RCC 7860 (cell line): ENCODE results near the gene AK8.

ENCODE experiments used
- DNase-seq: peaks from one replicate; pipeline ENCODE4 v3.0.0-alpha.2; 2015; ENCODE audit warnings: low spot score
- FAIRE-seq: peaks from 2 replicates; lab custom pipeline; 2012; peaks lifted over from hg19 to GRCh38; lab: Jason Lieb, UNC

AK8 gene

DNA sequence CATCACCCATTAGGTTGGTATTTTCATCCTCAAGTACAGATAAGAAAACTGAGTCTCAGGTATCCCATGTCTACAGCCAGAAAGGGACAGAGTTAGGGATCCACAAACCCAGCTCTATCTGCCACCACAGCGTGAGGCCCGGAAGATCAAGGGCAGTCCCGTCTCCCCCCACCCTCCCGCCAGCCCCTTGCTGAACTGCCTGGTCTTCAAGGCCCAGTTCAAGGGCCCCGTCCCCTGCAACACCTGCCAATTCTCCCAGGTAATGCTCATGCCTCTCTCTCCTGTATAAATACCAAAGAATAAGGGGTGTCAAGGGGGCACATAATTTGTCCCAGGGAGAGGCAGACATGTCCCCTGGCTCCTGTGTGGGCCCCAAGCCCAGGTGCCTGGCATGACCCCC, 50.7 kb downstream of the AK8 start:
- DNase-seq, result no peak
- FAIRE-seq, result no peak

GRCh38 chr9:132826621-132827365, 51.3 kb downstream of the AK8 start:
- no peak for DNase-seq
- no peak for FAIRE-seq

GRCh38 chr9:132826131-132826530, 52.0 kb downstream of the AK8 start:
- no peak for FAIRE-seq

DNA sequence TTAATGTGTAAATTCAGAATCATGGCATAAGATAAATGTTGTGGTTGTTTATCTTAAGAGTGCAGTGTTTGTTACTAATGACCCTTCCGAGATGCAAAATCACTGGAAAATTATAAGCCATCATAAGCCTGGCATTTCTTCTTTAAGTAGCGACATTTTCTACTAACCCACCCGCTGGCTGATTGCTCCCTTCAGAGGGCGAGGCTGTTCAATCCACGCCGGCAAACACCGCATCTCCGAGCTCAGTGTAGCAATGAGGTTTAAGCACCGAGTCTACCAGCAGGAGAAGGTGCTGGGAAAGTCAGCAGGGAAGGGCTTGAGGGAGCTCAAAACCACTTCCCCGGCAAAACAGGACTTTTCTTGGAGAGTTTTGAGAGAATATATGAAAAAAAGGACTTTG, 52.7 kb downstream of the AK8 start:
- DNase-seq, result no peak
- no peak for FAIRE-seq

More at GRCh38 chr9:132826131-132826530, 52.0 kb downstream of the AK8 start:
- DNase-seq, result no peak

- DNase-seq (no peak), FAIRE-seq (no peak)
These were observed 53.1 kb downstream of the AK8 start for GRCh38 chr9:132824951-132825350.

- DNase-seq (no peak), FAIRE-seq (no peak)
These were observed 53.9 kb downstream of the AK8 start for GRCh38 chr9:132824151-132824550.

DNA sequence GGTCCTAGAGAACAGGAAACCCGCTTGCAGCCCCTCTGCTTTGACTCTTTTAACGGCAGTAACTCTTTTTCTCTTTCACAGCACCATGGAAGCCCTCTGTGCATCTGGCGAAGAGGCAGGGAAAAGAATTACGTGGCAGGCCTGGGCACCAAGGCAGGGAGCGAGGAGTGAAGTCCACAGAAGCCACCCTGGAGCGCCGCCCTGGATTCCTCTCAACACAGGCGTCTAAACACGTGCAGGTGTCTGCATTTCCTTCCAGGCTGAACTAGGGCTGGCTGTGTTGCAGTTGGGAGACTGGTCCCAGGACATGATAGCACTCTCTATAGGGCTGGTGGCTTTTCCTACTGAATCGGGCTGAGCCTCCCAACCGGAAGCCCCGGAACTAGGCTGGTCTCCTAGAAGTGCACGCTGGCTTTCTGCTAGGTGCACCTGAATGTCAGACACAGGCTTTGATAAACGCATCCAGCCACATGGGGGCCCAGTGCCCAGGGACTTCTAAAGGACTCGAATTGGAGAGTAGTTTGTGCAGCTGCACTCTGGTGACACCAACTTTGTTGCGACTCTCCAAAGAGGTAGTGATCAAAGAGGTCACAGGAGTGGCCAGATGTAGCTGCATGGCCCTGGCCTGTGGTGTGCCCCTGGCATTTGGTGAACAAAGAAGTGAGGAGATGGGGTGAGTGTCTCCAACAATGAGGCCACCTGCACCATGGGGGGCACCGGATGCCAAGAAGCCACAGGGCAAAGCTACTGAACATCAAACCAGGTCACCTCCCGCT, 54.5 kb downstream of the AK8 start:
- no peak for FAIRE-seq
- no peak for DNase-seq

DNA sequence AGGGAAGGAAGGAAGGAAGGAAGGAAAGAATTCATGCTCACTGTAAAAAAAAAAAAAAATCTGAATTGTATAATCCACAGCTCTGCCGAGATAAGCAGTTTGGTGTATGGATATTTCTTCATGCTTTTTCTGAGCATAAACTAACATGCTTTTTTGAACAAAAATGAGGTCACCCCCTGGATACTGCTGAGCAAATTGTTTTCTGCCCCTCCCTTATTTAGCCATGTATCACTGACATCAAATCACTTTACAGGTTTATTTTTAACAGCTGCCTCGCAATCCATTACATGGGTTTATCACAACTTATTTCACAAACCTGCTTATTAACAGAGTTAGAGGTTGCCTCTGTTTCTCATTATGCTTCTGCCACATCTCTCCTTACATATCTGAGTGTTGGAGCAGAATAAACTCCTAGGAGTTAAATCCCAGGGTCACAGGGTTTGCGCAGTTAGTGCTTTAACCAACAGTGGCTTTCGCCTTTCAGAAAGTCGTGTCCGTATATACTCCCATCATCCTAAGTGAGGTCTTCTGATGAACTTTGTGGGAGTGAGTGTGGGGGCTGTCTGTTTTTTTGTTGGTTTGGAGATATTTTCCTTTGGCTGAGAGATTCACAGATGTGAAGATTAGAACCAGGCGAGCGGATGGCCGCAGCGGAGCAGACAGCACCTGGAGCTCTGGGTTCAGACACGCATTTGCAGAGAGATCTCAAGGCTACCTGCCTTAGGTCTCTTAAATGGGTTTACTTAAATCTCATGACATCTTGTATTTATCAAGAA, 57.7 kb downstream of the AK8 start:
- FAIRE-seq (no peak), DNase-seq (no peak)

DNA sequence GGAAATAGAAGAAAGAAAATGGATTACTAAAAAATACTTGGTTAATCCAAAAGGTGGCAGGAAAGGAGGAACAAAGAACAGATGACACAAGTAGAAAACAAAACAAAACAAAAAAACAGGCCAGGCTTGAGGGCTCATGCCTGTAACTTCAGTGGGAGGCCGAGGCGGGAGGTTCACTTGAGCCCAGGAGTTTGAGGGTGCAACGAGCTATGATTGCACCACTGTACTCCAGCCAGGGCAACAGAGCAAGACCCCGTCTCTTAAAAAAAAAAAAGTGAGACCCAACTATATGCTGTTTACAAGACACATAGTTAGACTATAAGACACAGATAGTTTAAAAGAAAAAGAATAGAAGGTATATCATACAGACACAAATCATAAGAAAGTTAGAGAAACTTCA, 59.5 kb downstream of the AK8 start:
- no peak for FAIRE-seq
- no peak for DNase-seq

DNA sequence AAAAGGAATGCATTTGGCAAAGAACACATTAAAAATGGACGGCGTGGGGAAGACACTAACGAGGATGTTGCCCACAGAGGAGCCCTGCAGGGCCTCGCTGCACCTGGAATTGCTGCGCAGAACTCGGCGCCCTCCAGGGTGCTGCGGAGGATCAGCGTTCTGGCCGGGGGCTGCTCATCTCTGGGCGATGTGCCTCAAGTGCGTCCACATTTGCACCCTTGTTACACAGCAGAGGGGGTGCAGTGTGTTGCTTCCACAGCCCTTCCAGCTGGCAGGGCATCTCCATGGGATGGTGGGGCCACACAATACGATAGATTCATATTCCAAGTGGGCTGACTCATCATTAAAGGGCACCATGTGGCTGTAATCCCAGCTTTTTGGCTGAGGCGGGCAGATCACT, 63.1 kb downstream of the AK8 start:
- no peak for FAIRE-seq
- DNase-seq, result no peak

DNA sequence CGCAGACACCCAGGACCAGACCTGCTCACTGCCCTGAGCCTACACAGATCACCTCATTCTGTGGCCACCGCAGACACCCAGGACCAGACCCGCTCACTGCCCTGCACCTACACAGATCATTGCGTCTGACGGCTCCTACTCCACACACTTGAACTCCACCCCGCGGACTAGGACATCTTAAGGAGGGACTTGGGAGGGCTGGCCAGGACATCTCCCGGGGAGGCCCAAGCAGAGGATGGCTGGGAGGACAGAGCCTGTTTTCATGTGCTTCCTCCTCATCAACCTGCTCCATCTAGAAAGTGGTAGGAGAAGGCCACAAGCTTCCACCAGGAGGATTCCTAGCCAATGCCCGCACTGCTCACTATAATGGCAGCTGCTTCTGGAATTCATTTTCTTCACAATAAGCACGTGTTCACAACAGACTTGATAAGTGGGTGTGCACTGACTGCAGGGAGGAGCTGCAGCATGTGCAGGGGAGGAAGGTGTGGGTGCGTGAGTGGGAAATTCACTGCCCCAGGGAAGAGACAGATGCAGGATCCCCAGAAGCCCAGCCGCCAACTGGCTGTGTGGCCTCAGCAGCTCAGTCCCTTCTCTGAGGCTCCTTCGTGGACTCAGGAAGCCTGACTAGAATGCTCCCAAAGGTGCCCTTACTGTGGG, 64.8 kb downstream of the AK8 start:
- FAIRE-seq (no peak), DNase-seq (no peak)

GRCh38 chr9:132811985-132812384, 66.1 kb downstream of the AK8 start:
- no peak for FAIRE-seq
- DNase-seq, result no peak

DNA sequence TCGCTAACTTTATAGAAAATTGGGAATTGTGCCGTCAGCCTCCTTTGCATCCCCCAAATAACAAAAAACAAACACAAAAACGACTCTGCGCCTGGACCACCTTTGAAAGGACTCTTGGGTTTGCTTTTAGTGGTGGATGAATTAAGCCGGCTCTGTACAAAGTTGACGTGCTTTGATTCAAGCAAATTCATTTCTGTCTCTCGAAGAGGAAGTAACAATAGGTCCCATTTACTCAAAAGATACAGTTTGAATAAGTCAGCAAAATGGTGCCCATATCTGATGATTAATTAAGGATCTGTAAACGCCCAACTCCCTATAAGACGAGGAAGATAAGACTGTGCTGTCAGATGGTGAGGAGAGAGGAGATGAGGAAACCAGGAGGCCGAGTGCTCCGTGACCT, 67.8 kb downstream of the AK8 start:
- DNase-seq (no peak), FAIRE-seq (no peak)

- FAIRE-seq (no peak), DNase-seq (no peak)
These were observed 68.3 kb downstream of the AK8 start for GRCh38 chr9:132809677-132810271.

DNA sequence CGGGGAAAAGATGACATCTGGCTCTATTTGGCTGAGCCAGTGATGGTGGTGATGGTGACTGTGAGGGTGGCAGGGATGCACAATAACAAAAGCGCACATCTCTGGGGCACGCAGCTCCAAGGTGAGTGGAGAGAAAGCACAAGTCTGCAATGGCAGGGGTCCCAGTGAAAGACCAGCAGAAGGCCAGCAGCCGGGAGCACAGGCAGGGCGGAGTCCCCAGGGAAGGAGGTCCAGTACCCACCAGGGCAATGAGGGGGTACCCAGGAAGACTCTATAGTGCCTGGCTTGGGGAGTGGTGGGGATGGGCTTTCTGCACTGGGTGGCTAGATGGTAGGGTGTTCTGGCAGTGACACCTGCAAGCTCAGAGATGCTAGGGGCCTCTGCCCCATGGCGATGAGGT, 69.4 kb downstream of the AK8 start:
- FAIRE-seq (no peak), DNase-seq (no peak)

- FAIRE-seq (no peak), DNase-seq (no peak)
These were observed 71.2 kb downstream of the AK8 start for GRCh38 chr9:132806723-132807421.

DNA sequence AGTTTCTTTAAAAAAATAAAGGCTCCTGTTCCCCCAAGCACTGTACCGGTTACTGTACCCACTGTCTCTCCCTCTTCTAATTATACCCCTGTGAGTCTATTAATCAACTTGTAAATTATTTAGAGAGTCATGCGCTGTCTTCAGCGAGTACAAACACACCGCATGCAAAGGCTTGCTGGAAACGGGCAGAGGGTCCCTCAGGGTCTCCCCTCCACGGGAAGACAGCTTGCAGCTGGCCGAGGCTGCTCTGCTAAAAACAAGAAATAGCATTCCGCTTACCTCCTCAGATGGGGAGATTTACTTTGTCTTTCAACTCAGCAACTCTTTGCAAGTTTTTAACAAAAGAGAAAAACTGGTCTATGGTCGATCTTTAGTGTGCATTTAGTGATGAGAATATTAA, 71.8 kb downstream of the AK8 start:
- FAIRE-seq, result no peak
- no peak for DNase-seq

DNA sequence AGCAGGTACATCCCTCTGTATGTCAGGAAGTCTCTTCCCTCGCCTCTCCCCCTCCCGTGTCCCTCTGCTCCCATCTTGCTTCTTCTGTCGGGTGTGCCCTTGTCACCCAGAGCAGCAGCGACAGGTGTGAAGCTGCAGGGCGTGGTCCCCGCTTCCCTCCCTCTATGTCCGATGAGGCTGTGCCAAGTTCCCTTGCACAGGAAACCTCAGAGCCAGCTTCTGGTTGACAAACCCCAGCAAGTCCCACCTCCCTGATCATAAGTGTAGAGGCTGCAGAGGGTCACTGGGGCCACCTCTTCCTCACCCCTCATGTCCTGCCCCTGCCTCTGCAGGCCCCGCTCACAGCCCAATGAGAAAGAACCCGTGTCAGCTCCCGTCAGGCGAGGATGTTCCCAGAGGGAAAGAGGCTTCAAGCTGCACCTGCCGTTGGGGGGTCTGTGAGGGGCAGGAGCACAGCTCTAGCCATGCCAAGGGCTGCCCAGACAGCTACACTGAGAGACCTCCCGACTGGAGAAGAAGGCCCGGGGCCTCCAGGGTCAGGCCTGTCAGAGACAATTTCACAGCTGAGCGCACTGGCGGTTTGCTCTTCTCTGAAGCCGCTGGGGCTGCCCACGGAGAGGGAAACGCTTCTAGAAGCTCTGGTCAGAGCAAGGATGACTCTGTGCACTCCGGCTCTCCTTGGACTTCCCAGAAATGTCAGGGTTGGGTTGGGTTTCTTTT, 73.3 kb downstream of the AK8 start:
- peak; percentile 18 for DNase-seq

GRCh38 chr9:132802121-132802795, 75.8 kb downstream of the AK8 start:
- DNase-seq (no peak), FAIRE-seq (no peak)

More for the DNA sequence above, 73.3 kb downstream of the AK8 start:
- FAIRE-seq, result no peak
